Measurements from ENCODE around the gene IQCN. TPM values are rescaled to one million over a fixed set of nuclear protein-coding genes. Genes with fewer than 3 reads are reported as not detected.

Gene IQCN
- total and polyA plus RNA-seq, 2 experiments from 2014 or later, result 0.35 TPM; not detected in 1

- ATAC-seq, result no peak
- Histone ChIP-seq H3K27ac (ENCODE audit: low read depth) (no peak overlapping the region), H3K79me2 (replicated peaks; ENCODE audit: insufficient read depth) (no peaks in the 10 kb centered on the region), H3K36me3 (ENCODE audit: insufficient read depth) (no peaks in the 10 kb centered on the region), H3K4me3 (no peak overlapping the region), H2AFZ (no peak overlapping the region), H4K20me1 (replicated peaks; ENCODE audit: insufficient read depth) (no peaks in the 10 kb centered on the region), H3K9me2 (ENCODE audit: insufficient read depth) (peaks cover 6% of the 10 kb centered on the region; the same call in 1 of the 2 replicates), H3K27me3 (ENCODE audit: insufficient read depth) (no peaks in the 10 kb centered on the region), H3K4me2 (no peak overlapping the region), H3F3A (replicated peaks; ENCODE audit: low read depth) (no peaks in the 10 kb centered on the region), H3K4me1 (ENCODE audit: insufficient read depth) (no peaks in the 10 kb centered on the region)
- H3K4me1 Mint-ChIP-seq, result no peaks in the 10 kb centered on the region
- peaks cover 5% of the 10 kb centered on the region; the same call in 1 of the 3 replicates for H3K36me3 Mint-ChIP-seq (ENCODE audit: low read depth)
- peaks cover 9% of the 10 kb centered on the region; the same call in 1 of the 3 replicates for H3K9me3 Mint-ChIP-seq
- H3K27me3 Mint-ChIP-seq (ENCODE audit: insufficient read depth, low read depth, poor library complexity), result peaks cover 20% of the 10 kb centered on the region
- TF ChIP-seq EZH2 (IDR thresholded peaks at IDR 0.05; ENCODE audit: low read depth, unreplicated experiment) (no peak), ZNF114 (CRISPR knock-in tag; IDR thresholded peaks at IDR 0.05) (no peak), NANOG (IDR thresholded peaks at IDR 0.05; ENCODE audit: borderline replicate concordance) (no peak), STAT1 (IDR thresholded peaks at IDR 0.05; ENCODE audit: unreplicated experiment) (no peak), CREB1 (CRISPR knock-in tag; IDR thresholded peaks at IDR 0.05; ENCODE audit: low read depth) (no peak), POLR2AphosphoS5 (IDR thresholded peaks at IDR 0.05; ENCODE audit: low read depth) (no peak), JUNB (IDR thresholded peaks at IDR 0.05; ENCODE audit: unreplicated experiment) (no peak), REST (IDR thresholded peaks at IDR 0.05; ENCODE audit: unreplicated experiment) (no peak), ZNF462 (CRISPR knock-in tag; IDR thresholded peaks at IDR 0.05) (no peak), EZH2phosphoT487 (IDR thresholded peaks at IDR 0.05; ENCODE audit: unreplicated experiment) (no peak), ETS1 (IDR thresholded peaks at IDR 0.05) (no peak), CTCF (conservative IDR thresholded peaks at IDR 0.05; ENCODE audit: low read depth in 2 of 2) (no peak), ZNF331 (CRISPR knock-in tag; IDR thresholded peaks at IDR 0.05; ENCODE audit: low read depth) (no peak)
- H3K27ac Mint-ChIP-seq, result no peak overlapping the region
- H3K4me3 Mint-ChIP-seq, result no peak overlapping the region
- no peak for DNase-seq (ENCODE audit: low spot score)
These were observed 10.0 kb downstream of the IQCN start for GRCh38 chr19:18264137-18264854.
